SU-DHL-6 (cell line): ENCODE results near the gene BAIAP2L1.

Experiments used
- H2AFZ ChIP-seq: fragments of 200-600 bp; sonication (generic); 2 replicates; pipeline ENCODE4 v1.6.1; 2014; ENCODE audit warnings: low read depth, mild to moderate bottlenecking, moderate library complexity, mixed read lengths, antibody characterized with exemption, low read length; ENCODE audit not compliant: severe bottlenecking
- H3F3A ChIP-seq: fragments of 200-600 bp; shearing (Covaris generic); 2 replicates; pipeline ENCODE4 v1.6.0; 2016; ENCODE audit warnings: antibody characterized with exemption, mild to moderate bottlenecking; ENCODE audit not compliant: insufficient read depth
- H3K27ac ChIP-seq: fragments of 200-600 bp; sonication (generic); 2 replicates; pipeline ENCODE4 v1.5.1; 2016; ENCODE audit warnings: low read depth, mild to moderate bottlenecking, low read length, moderate library complexity, mixed read lengths
- H3K27me3 ChIP-seq: fragments of 200-600 bp; sonication (generic), shearing (Covaris generic); 2 replicates; pipeline ENCODE4 v1.6.0; 2014; ENCODE audit warnings: mild to moderate bottlenecking, low read length
- H3K36me3 ChIP-seq: fragments of 200-600 bp; sonication (generic); 2 replicates; pipeline ENCODE4 v1.6.1; 2014; ENCODE audit warnings: mild to moderate bottlenecking, low read length, mixed read lengths
- H3K4me2 ChIP-seq: fragments of 300-600, 200-600 bp; shearing (Covaris generic), sonication (generic); 2 replicates; pipeline ENCODE4 v1.6.0; 2014; ENCODE audit warnings: low read length, low read depth, mild to moderate bottlenecking; ENCODE audit not compliant: poor library complexity, severe bottlenecking
- H3K4me3 ChIP-seq: fragments of 200-600 bp; sonication (generic); 2 replicates; pipeline ENCODE4 v1.5.1; 2014; ENCODE audit warnings: antibody characterized with exemption, low read length, mild to moderate bottlenecking, mixed read lengths; ENCODE audit not compliant: insufficient read depth, poor library complexity, severe bottlenecking
- H3K79me2 ChIP-seq: fragments of 200-600 bp; sonication (generic); 2 replicates; pipeline ENCODE4 v1.6.1; 2014; ENCODE audit warnings: mild to moderate bottlenecking, low read length, moderate library complexity; ENCODE audit not compliant: insufficient read depth
- H3K9ac ChIP-seq: fragments of 200-600 bp; sonication (generic); 2 replicates; pipeline ENCODE4 v1.7.0; 2014; ENCODE audit warnings: mild to moderate bottlenecking, low read length
- H3K9me2 ChIP-seq: fragments of 200-600 bp; sonication (generic); replicated peaks from 2 replicates; pipeline ENCODE4 v1.6.1; 2014; ENCODE audit warnings: low read length; ENCODE audit not compliant: insufficient read depth
- H3K9me3 ChIP-seq: fragments of 200-600 bp; sonication (generic); 2 replicates; pipeline ENCODE4 v1.6.1; 2014; ENCODE audit warnings: low read length, mixed read lengths; ENCODE audit not compliant: insufficient read depth
- H4K20me1 ChIP-seq: fragments of 200-600 bp; sonication (generic); 2 replicates; pipeline ENCODE4 v1.6.1; 2014; ENCODE audit warnings: low read depth, mild to moderate bottlenecking, antibody characterized with exemption, low read length, moderate library complexity, mixed read lengths
- EZH2phosphoT487 ChIP-seq: fragments of 200-600 bp; sonication (generic), shearing (Covaris generic); conservative IDR thresholded peaks from 2 replicates; pipeline ENCODE4 v1.6.1; 2018; ENCODE audit warnings: mild to moderate bottlenecking, antibody characterized with exemption, low read length, moderate library complexity, mixed read lengths
- TF ChIP-seq, protein P1 (sequence below): fragments of 200-600 bp; sonication (generic); IDR thresholded peaks from one replicate; pipeline ENCODE4 v1.5.1; 2017; ENCODE audit warnings: antibody characterized with exemption, mild to moderate bottlenecking, low read length, moderate library complexity; ENCODE audit not compliant: insufficient read depth, poor library complexity, severe bottlenecking

The BAIAP2L1 gene

DNA sequence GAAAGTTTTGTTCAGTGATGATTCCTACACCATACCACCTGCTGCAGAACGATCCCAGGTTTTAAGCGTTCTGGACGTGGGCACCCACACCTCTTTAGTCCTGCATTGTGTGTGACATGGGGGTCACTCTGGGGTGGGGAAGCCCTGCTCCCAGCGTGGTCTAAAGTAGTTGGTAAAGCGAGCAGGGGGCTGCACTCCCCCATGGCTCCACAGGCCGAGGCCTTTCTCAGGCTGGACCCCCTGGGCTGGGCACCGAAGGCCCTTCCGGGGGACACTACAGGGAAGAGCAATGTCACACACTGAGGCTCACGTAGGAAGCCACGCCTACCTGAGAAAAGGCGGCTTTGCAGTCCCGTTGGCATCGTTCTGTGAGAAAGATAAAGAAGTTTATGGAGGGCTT lies 107.1 kb downstream of the BAIAP2L1 start:
- no peak for TF ChIP-seq EZH2phosphoT487
- TF ChIP-seq, protein P1, sequence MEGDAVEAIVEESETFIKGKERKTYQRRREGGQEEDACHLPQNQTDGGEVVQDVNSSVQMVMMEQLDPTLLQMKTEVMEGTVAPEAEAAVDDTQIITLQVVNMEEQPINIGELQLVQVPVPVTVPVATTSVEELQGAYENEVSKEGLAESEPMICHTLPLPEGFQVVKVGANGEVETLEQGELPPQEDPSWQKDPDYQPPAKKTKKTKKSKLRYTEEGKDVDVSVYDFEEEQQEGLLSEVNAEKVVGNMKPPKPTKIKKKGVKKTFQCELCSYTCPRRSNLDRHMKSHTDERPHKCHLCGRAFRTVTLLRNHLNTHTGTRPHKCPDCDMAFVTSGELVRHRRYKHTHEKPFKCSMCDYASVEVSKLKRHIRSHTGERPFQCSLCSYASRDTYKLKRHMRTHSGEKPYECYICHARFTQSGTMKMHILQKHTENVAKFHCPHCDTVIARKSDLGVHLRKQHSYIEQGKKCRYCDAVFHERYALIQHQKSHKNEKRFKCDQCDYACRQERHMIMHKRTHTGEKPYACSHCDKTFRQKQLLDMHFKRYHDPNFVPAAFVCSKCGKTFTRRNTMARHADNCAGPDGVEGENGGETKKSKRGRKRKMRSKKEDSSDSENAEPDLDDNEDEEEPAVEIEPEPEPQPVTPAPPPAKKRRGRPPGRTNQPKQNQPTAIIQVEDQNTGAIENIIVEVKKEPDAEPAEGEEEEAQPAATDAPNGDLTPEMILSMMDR = no peak
- Histone ChIP-seq H3K36me3 (no peaks in the 10 kb centered on the region), H3K9ac (no peak overlapping the region), H3K9me3 (no peaks in the 10 kb centered on the region), H3K27me3 (no peaks in the 10 kb centered on the region), H4K20me1 (no peaks in the 10 kb centered on the region), H3K79me2 (no peaks in the 10 kb centered on the region), H3K4me2 (no peak overlapping the region), H3K27ac (no peak overlapping the region), H3K9me2 (no peaks in the 10 kb centered on the region), H2AFZ (no peak overlapping the region), H3K4me3 (no peak overlapping the region), H3F3A (no peaks in the 10 kb centered on the region)

DNA sequence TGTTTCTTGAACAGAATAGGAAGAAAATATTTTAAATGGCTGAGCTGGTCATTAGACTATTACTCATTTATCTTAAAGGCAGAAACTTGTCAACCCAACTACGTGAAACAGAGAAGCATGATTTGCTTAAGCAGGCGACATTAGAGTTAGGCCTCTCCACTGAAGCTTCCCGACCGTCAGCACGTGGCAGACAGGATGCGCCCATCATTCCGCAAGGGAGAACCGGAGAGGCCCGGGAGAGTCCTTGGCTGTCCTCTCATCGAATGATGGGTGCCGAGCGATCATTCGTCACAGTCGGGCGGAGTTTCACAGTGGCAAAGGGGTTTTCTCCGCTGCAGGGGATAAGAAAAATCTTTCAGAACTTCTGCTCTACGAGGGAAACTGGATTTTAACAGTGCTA lies 107.6 kb downstream of the BAIAP2L1 start:
- H4K20me1 ChIP-seq = no peaks in the 10 kb centered on the region

DNA sequence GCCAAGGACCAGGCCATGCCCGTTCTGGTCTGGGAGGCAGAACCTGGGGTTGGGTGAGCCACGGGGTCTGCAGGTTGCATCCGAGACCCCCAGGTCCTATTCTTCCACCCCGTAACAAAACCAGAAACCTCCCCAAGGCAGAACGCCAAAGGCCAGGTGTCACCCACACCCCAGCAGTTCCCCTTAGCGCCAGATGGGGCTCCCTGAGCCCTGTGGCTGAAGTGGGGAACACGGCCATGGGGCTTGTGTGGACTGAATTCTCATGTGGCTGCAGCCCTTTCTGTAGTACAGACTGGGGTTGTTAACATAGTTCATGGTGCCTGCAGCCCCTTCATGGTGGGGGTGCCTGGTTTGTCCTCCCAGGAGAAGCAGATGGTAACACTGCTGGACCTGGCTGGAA lies 109.2 kb downstream of the BAIAP2L1 start:
- H3K27ac ChIP-seq = no peak overlapping the region
- H3K9ac ChIP-seq = no peak overlapping the region
- no peaks in the 10 kb centered on the region for H3K79me2 ChIP-seq
- no peak overlapping the region for H3K4me2 ChIP-seq
- no peak overlapping the region for H3K4me3 ChIP-seq
- no peaks in the 10 kb centered on the region for H3K27me3 ChIP-seq
- H3F3A ChIP-seq = no peaks in the 10 kb centered on the region
- no peak overlapping the region for H2AFZ ChIP-seq
- H4K20me1 ChIP-seq = no peaks in the 10 kb centered on the region
- no peaks in the 10 kb centered on the region for H3K9me3 ChIP-seq
- no peaks in the 10 kb centered on the region for H3K36me3 ChIP-seq
- no peaks in the 10 kb centered on the region for H3K9me2 ChIP-seq
- TF ChIP-seq EZH2phosphoT487 = no peak
- TF ChIP-seq, protein P1 = no peak

More for the DNA sequence above, 107.6 kb downstream of the BAIAP2L1 start:
- H3K4me2 ChIP-seq = no peak overlapping the region
- H3K9me3 ChIP-seq = no peaks in the 10 kb centered on the region
- no peak overlapping the region for H3K27ac ChIP-seq
- no peaks in the 10 kb centered on the region for H3K79me2 ChIP-seq
- H3K27me3 ChIP-seq = no peaks in the 10 kb centered on the region
- no peaks in the 10 kb centered on the region for H3F3A ChIP-seq
- H3K9me2 ChIP-seq = no peaks in the 10 kb centered on the region
- TF ChIP-seq, protein P1 = no peak
- no peak for TF ChIP-seq EZH2phosphoT487
- H3K36me3 ChIP-seq = no peaks in the 10 kb centered on the region
- no peak overlapping the region for H3K4me3 ChIP-seq
- H2AFZ ChIP-seq = no peak overlapping the region
- no peak overlapping the region for H3K9ac ChIP-seq
